ENCODE results near the gene MYO9A. TPM values are rescaled to one million over a fixed set of nuclear protein-coding genes. Genes with fewer than 3 reads are reported as not detected.

The MYO9A gene
- total RNA-seq, 1 experiment from 2014 or later, result 21.4 TPM

GRCh38 chr15:71792521-71792920 is 325.4 kb downstream of the MYO9A start:
- WGBS (ENCODE audit: extremely low coverage, insufficient read length, low lambda C conversion rate), result no CpG with 5 or more reads among the region's 2 CpGs
- Mint-ChIP-seq H3K36me3 (ENCODE audit: insufficient read depth in 1 of 3, low read depth in 3 of 3) (no peaks in the 10 kb centered on the region; a peak in 1 of 7 replicates), H3K4me1 (no peaks in the 10 kb centered on the region), H3K27me3 (ENCODE audit: low read depth) (no peaks in the 10 kb centered on the region), H3K9me3 (no peaks in the 10 kb centered on the region), H3K4me3 (no peak overlapping the region), H3K27ac (no peak overlapping the region)
- Histone ChIP-seq H3K4me2 (ENCODE audit: insufficient read depth, insufficient read length, low read length) (no peak overlapping the region), H2BK12ac (ENCODE audit: insufficient read length, low read depth, low read length) (no peak overlapping the region), H3K27ac (ENCODE audit: insufficient read length, low read depth, low read length) (no peak overlapping the region), H4K20me1 (ENCODE audit: control insufficient read depth, insufficient read depth, insufficient read length) (no peaks in the 10 kb centered on the region), H3K56ac (ENCODE audit: insufficient read length, low read depth, low read length) (no peak overlapping the region), H4K5ac (ENCODE audit: insufficient read length, low read depth, low read length) (no peak overlapping the region), H3K9me3 (ENCODE audit: control insufficient read depth, low read depth, low read length) (no peaks in the 10 kb centered on the region), H3K27me3 (ENCODE audit: insufficient read depth, low read length) (no peaks in the 10 kb centered on the region), H2BK120ac (ENCODE audit: low read depth, low read length, poor library complexity, severe bottlenecking) (no peak overlapping the region), H3K79me1 (ENCODE audit: insufficient read depth, low read depth, low read length, poor library complexity, severe bottlenecking) (no peaks in the 10 kb centered on the region), H3T11ph (ENCODE audit: low read length) (no peak overlapping the region), H3K9ac (ENCODE audit: extremely low read depth, insufficient read length, low read length) (no peak overlapping the region), H3K14ac (ENCODE audit: insufficient read depth, low read length) (no peak overlapping the region), H4K8ac (replicated peaks; ENCODE audit: insufficient read length, low read depth, low read length) (no peak overlapping the region), H2AFZ (ENCODE audit: low read length) (no peak overlapping the region), H3K18ac (ENCODE audit: insufficient read length, low read depth, low read length) (no peak overlapping the region), H3K23me2 (ENCODE audit: insufficient read length, low read depth, low read length, poor library complexity, severe bottlenecking) (no peaks in the 10 kb centered on the region), H2AK5ac (ENCODE audit: insufficient read length, low read length) (no peak overlapping the region), H4K91ac (ENCODE audit: insufficient read length, low read depth, low read length) (no peak overlapping the region), H2BK15ac (ENCODE audit: low read depth, low read length) (no peak overlapping the region), H3K4me1 (ENCODE audit: insufficient read depth, low read length) (no peaks in the 10 kb centered on the region), H3K79me2 (ENCODE audit: insufficient read depth, low read length) (no peaks in the 10 kb centered on the region; the same call in 1 of the 2 replicates), H3K4ac (ENCODE audit: low read depth, low read length) (no peak overlapping the region), H2BK5ac (ENCODE audit: insufficient read length, low read length) (no peak overlapping the region), H3K23ac (ENCODE audit: insufficient read length, low read depth, low read length) (no peak overlapping the region), H2BK20ac (ENCODE audit: low read depth, low read length, poor library complexity, severe bottlenecking) (no peak overlapping the region)
- no peak for TF ChIP-seq CTCF (conservative IDR thresholded peaks at IDR 0.05)
- DNase-seq, result no peak
